Stimulated activated CD8-positive, alpha-beta memory T cell treated with anti-CD3 and anti-CD28 coated beads, Interleukin-2, amount 100 ng/mL, for 48 hours (primary cell): ENCODE data around the gene CTSW.

Source experiments
- DNase-seq, 2 donors: peaks; one replicate each; pipeline ENCODE4 v3.0.0-alpha.2; 2020; ENCODE audit warnings: low read depth in 2 of 2

Gene CTSW

GRCh38 chr11:65928667-65929066 lies 49.0 kb downstream of the CTSW start:
- DNase-seq: no peak

DNA sequence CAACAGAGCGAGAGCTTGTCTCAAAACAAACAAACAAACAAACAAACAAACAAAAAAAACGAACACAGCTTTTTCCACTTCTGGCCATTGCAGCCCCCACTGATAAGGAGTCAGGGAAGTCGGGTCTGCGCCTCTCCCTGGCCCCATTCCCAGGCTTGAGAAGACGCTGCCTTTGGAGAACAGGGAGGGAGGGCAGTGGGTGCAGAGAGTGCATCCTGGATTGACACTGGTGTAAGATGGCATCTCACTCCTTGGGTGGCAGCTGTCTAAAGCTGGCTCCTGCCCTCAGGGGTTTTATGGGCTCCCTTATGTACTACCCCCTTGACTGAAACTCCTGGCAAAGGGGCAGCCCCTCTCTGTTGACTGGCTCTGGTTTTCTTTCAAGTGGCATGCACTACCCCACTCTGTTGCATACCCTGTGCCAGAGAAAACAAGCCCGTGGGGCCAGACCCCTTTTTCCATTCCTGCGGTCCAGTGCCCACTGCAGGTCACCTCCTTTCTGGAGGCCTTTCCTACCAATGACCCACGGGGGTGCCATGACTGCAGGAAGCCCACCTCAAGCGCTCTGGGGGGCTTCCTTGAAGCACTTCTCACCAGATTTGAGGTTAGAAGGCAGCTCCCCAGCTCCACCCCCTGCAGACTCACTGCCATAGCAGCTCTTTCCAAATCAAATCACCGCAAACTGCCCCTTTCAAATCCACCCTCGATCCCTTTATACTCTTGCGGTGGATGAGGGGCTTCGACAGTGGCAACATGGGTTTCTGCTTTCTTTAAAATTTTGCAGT lies 52.3 kb downstream of the CTSW start:
- DNase-seq: no peak

GRCh38 chr11:65932558-65932919 lies 52.9 kb downstream of the CTSW start:
- no peak for DNase-seq
